SK-N-SH (cell line): ENCODE measurements around the gene PARP9. TPM values are rescaled to one million over a fixed set of nuclear protein-coding genes. Genes with fewer than 3 reads are reported as not detected.

Experiments
- CTCF ChIA-PET: fragments of 300-600, 350-600 bp; formaldehyde crosslinking; extraction: SDS; loops from one replicate; lab custom pipeline; 2021; lab: Yijun Ruan, JAX
- POLR2A ChIA-PET: fragments of 350-600 bp; sonication (Branson Sonifier 250); formaldehyde crosslinking; extraction: SDS; loops from one replicate; lab custom pipeline; 2020; ENCODE audit warnings: antibody characterized with exemption, inconsistent platforms; lab: Yijun Ruan, JAX
- DNase-seq: peaks from one replicate; pipeline ENCODE4 v3.0.0; 2012
- H2AFZ ChIP-seq: fragments of 200-600 bp; sonication (generic); 2 replicates; pipeline ENCODE4 v1.8.1; 2016; ENCODE audit warnings: antibody characterized with exemption, mild to moderate bottlenecking, low read depth
- H3F3A ChIP-seq: fragments of 200-600 bp; sonication (generic); replicated peaks from 2 replicates; pipeline ENCODE3; 2016; ENCODE audit warnings: antibody characterized with exemption, mild to moderate bottlenecking; ENCODE audit not compliant: insufficient read depth
- H3K27ac ChIP-seq, 2 experiments: fragments of 200-500 bp in 1 of 2; fragments of 200-600 bp in 1 of 2; sonication (Bioruptor generic) in 1 of 2; sonication (generic), shearing (Covaris generic) in 1 of 2; 2 replicates each; pipeline versions ENCODE4 v1.5.1 to v1.6.1; 2014 to 2016; ENCODE audit warnings: low read depth in 2 of 2, inconsistent platforms in 1 of 2, low read length in 1 of 2, mild to moderate bottlenecking in 1 of 2, mixed read lengths in 1 of 2
- H3K27me3 ChIP-seq: fragments of 200-600 bp; sonication (generic), shearing (Covaris generic); 2 replicates; pipeline ENCODE4 v1.6.1; 2016; ENCODE audit warnings: mixed run types; ENCODE audit not compliant: insufficient read depth
- H3K36me3 ChIP-seq, 2 experiments: fragments of 200-500 bp in 1 of 2; fragments of 200-600 bp in 1 of 2; sonication (Bioruptor generic) in 1 of 2; sonication (generic) in 1 of 2; replicated peaks in 1 of 2; 2 replicates each; pipeline versions ENCODE3 to v1.5.1; 2014 to 2016; ENCODE audit warnings: low read length in 1 of 2, mild to moderate bottlenecking in 1 of 2; ENCODE audit not compliant: insufficient read depth in 2 of 2, control insufficient read depth in 1 of 2
- H3K4me1 ChIP-seq, 2 experiments: fragments of 200-500 bp in 1 of 2; fragments of 200-600 bp in 1 of 2; sonication (Bioruptor generic) in 1 of 2; sonication (generic), shearing (Covaris generic) in 1 of 2; 2 replicates each; pipeline versions ENCODE4 v1.5.1 to v1.6.1; 2014 to 2016; ENCODE audit warnings: low read depth in 1 of 2, low read length in 1 of 2, mixed run types in 1 of 2; ENCODE audit not compliant: insufficient read depth in 2 of 2, control insufficient read depth in 1 of 2
- H3K4me2 ChIP-seq: fragments of 200-600 bp; sonication (generic), shearing (Covaris generic); 2 replicates; pipeline ENCODE4 v1.6.1; 2017; ENCODE audit warnings: mixed run types
- H3K4me3 ChIP-seq, 2 experiments: fragments of 200-500 bp in 1 of 2; fragments of 200-600 bp in 1 of 2; sonication (Bioruptor generic) in 1 of 2; sonication (generic), shearing (Covaris generic) in 1 of 2; 2 replicates each; pipeline versions ENCODE4 v1.5.1 to v1.8.1; 2014 to 2016; ENCODE audit warnings: low read depth in 2 of 2, inconsistent platforms in 1 of 2, low read length in 1 of 2, mild to moderate bottlenecking in 1 of 2, mixed read lengths in 1 of 2, moderate library complexity in 1 of 2
- H3K79me2 ChIP-seq: fragments of 200-600 bp; sonication (generic); 2 replicates; pipeline ENCODE4 v1.8.1; 2017; ENCODE audit warnings: mild to moderate bottlenecking; ENCODE audit not compliant: insufficient read depth
- H3K9ac ChIP-seq: fragments of 200-600 bp; sonication (generic); 2 replicates; pipeline ENCODE4 v1.6.1; 2017; ENCODE audit warnings: mixed run types
- H3K9me2 ChIP-seq: fragments of 200-600 bp; sonication (generic); 2 replicates; pipeline ENCODE4 v1.6.1; 2017; ENCODE audit warnings: mixed run types
- H3K9me3 ChIP-seq: fragments of 200-600 bp; sonication (generic); 2 replicates; pipeline ENCODE4 v1.6.1; 2017; ENCODE audit warnings: mixed run types, mild to moderate bottlenecking, moderate library complexity
- H4K20me1 ChIP-seq: fragments of 200-600 bp; sonication (generic); 2 replicates; pipeline ENCODE4 v1.6.1; 2017; ENCODE audit warnings: mild to moderate bottlenecking, mixed run types; ENCODE audit not compliant: insufficient read depth
- CTCF ChIP-seq: fragments of 200-600 bp; sonication (generic); IDR thresholded peaks from 2 replicates; pipeline ENCODE4 v1.6.1; 2017; ENCODE audit warnings: antibody characterized with exemption, mild to moderate bottlenecking, moderate library complexity
- ELF1 ChIP-seq: IDR thresholded peaks from 2 replicates; pipeline ENCODE4 v1.4.0; 2012
- EZH2phosphoT487 ChIP-seq: fragments of 200-600 bp; sonication (generic); IDR thresholded peaks from 2 replicates; pipeline ENCODE4 v1.6.1; 2017; ENCODE audit warnings: low read depth, mixed run types, mild to moderate bottlenecking, antibody characterized with exemption, moderate library complexity, borderline replicate concordance
- FOSL2 ChIP-seq: IDR thresholded peaks from 2 replicates; pipeline ENCODE4 v1.4.0; 2012; ENCODE audit warnings: low read depth, mild to moderate bottlenecking, moderate library complexity, borderline replicate concordance
- GABPA ChIP-seq: IDR thresholded peaks from 2 replicates; pipeline ENCODE4 v1.4.0; 2012; ENCODE audit warnings: low read depth, mild to moderate bottlenecking
- GATA2 ChIP-seq: sonication (generic); formaldehyde crosslinking; IDR thresholded peaks from 2 replicates; pipeline ENCODE4 v1.5.0; 2020; ENCODE audit warnings: mild to moderate bottlenecking, missing genetic modification reagents
- MEF2A ChIP-seq: IDR thresholded peaks from 2 replicates; pipeline ENCODE4 v1.4.0; 2012; ENCODE audit warnings: low read depth, borderline replicate concordance
- NRF1 ChIP-seq: IDR thresholded peaks from 2 replicates; pipeline ENCODE4 v1.6.1; 2012; ENCODE audit warnings: low read depth, mild to moderate bottlenecking, low read length
- POLR2AphosphoS5 ChIP-seq: IDR thresholded peaks from 2 replicates; pipeline ENCODE4 v1.6.1; 2012; ENCODE audit warnings: low read depth, low read length
- RCOR1 ChIP-seq: fragments of 150-350 bp; IDR thresholded peaks from 2 replicates; pipeline ENCODE4 v1.6.1; 2017; ENCODE audit warnings: antibody characterized with exemption, low read length
- RXRA ChIP-seq: IDR thresholded peaks from 2 replicates; pipeline ENCODE4 v1.4.0; 2012; ENCODE audit warnings: low read depth, mild to moderate bottlenecking, borderline replicate concordance
- SIN3A ChIP-seq: IDR thresholded peaks from 2 replicates; pipeline ENCODE4 v1.6.1; 2012; ENCODE audit warnings: low read depth, mild to moderate bottlenecking, low read length, moderate library complexity, borderline replicate concordance
- TAF1 ChIP-seq: IDR thresholded peaks from 2 replicates; pipeline ENCODE4 v1.6.1; 2012; ENCODE audit warnings: low read depth, mild to moderate bottlenecking, low read length, moderate library complexity, borderline replicate concordance
- TEAD4 ChIP-seq: IDR thresholded peaks from 2 replicates; pipeline ENCODE4 v1.4.0; 2012; ENCODE audit warnings: mild to moderate bottlenecking, borderline replicate concordance; ENCODE audit not compliant: insufficient read depth
- WGBS: methylation state at CpG from one replicate; pipeline ENCODE4 v1.1.6; 2017; ENCODE audit warnings: low lambda C conversion rate; 5-methylcytosine and 5-hydroxymethylcytosine counted together
- polyA plus RNA-seq, 3 experiments: library from polyadenylated mRNA; depleted of rRNA; stranded (reverse); fragments of >200 nt; gene quantifications; 2 replicates each; pipeline ENCODE4 v1.2.3, GENCODE V29; 2012
- TF ChIP-seq, protein P1 (sequence below): fragments of 150-350 bp; IDR thresholded peaks from 2 replicates; pipeline ENCODE4 v1.6.1; 2016; ENCODE audit warnings: mild to moderate bottlenecking, low read depth, low read length

PARP9 gene
- polyA plus RNA-seq, 1 of the 3 experiments (the other 2 are of a cell fraction): 13.5 TPM

DNA sequence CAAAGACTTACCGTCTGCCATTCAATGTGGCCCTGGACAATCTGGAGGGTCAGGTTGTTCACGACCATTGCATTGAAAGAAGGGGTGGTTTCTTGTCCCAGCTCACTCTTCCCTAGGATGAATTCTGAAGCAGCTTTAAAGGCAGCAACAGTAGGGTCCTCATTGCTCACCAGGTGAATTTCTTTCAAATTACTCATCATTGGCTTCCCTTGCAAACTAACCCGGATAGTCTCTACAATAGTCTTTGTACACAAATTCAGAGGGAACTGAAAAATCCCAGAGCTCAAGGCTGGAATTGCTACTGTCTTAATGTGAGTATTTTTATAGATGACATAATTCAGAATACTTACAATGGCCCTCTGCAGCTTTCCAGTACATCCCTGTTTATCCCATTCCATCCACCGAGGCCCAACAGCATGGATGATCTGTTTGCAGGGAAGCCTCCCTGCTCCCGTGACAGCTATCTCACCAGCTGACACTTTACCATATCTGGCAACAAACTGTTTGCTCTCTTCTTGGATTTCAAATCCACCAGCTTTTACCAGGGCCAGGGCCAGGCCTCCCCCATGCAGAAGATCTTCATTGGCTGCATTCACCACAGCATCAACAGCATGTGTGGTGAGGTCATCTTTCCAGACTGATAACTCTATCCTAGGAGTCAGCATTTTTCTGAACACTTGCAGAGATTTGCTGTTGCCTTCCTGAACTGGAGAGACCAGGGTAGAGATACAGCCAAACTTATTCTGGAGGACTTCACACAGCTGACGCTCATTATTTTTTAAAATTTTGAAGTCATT, 8.6 kb downstream of the PARP9 start (continued):
- no peak for TF ChIP-seq RXRA
- TF ChIP-seq TAF1: no peak
- no peak for TF ChIP-seq CTCF
- no peak for TF ChIP-seq GABPA
- TF ChIP-seq RCOR1: no peak
- no peak for TF ChIP-seq POLR2AphosphoS5
- TF ChIP-seq, protein P1, sequence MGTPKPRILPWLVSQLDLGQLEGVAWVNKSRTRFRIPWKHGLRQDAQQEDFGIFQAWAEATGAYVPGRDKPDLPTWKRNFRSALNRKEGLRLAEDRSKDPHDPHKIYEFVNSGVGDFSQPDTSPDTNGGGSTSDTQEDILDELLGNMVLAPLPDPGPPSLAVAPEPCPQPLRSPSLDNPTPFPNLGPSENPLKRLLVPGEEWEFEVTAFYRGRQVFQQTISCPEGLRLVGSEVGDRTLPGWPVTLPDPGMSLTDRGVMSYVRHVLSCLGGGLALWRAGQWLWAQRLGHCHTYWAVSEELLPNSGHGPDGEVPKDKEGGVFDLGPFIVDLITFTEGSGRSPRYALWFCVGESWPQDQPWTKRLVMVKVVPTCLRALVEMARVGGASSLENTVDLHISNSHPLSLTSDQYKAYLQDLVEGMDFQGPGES: no peak
- no peak for TF ChIP-seq NRF1
- TF ChIP-seq ELF1: no peak

DNA sequence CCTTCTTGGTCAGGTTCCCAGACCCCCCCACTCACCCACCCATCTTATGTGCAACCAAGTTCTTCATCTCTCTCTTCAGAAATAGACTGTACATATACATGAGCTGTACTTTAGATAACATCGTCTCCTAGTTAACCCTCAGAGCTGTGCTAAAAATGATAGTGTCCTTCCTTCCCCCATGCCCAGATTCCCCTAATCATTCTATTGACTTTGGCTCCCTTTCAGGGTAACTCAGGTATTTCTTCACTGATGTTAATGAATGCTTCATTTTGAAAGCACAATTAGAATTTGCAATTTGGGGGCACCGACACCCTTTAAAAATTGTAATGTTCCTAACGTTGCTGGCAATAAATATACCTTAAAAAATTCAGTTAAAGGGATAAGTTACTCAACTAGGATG, 10.9 kb downstream of the PARP9 start:
- Histone ChIP-seq H3K79me2 (no peaks in the 10 kb centered on the region), H4K20me1 (no peaks in the 10 kb centered on the region), H3K9ac (no peak overlapping the region), H2AFZ (no peak overlapping the region), H3K4me2 (no peak overlapping the region), H3K9me3 (no peaks in the 10 kb centered on the region), H3F3A (no peaks in the 10 kb centered on the region), H3K4me3 (no peak overlapping the region), H3K36me3 (peaks cover 10 to 26% of the 10 kb centered on the region in 2 experiments), H3K4me1 (no peaks in the 10 kb centered on the region), H3K27ac (no peak overlapping the region), H3K9me2 (no peaks in the 10 kb centered on the region), H3K27me3 (no peaks in the 10 kb centered on the region)
- TF ChIP-seq CTCF: no peak
- TF ChIP-seq NRF1: no peak
- no peak for TF ChIP-seq EZH2phosphoT487
- TF ChIP-seq SIN3A: no peak
- TF ChIP-seq GATA2 (CRISPR knock-in tag): no peak
- no peak for TF ChIP-seq TEAD4
- TF ChIP-seq FOSL2: no peak
- TF ChIP-seq MEF2A: no peak
- no peak for DNase-seq
- 87% methylated on average over 3 of the region's 3 CpGs for WGBS
- POLR2A ChIA-PET: no interaction called here
- CTCF ChIA-PET: interaction anchor here (4.0 kb wide), 1 partner anchor 126 kb away, joined by 27 read pairs; the partner anchor contains the start of gene PARP14
